Thyroid gland (tissue), 4 donors: ENCODE data around the gene GRIP1. TPM values are rescaled to one million over a fixed set of nuclear protein-coding genes. Genes with fewer than 3 reads are reported as not detected.

ENCODE experiments used
- DNase-seq, 2 donors: peaks; one replicate each; pipeline ENCODE4 v3.0.0-alpha.2; 2019
- H3K27ac ChIP-seq, 3 donors: fragments of 200-600 bp; sonication (generic); 1 replicate in 2 of 3; 2 replicates in 1 of 3; pipeline ENCODE4 v1.5.1; 2016 to 2019; ENCODE audit warnings: mild to moderate bottlenecking in 1 of 3, moderate library complexity in 1 of 3
- H3K27me3 ChIP-seq: fragments of 200-600 bp; sonication (generic); one replicate; pipeline ENCODE4 v1.5.1; 2019
- H3K36me3 ChIP-seq, 2 donors: fragments of 200-600 bp; sonication (generic); one replicate each; pipeline ENCODE4 v1.5.1; 2016 to 2019
- H3K4me1 ChIP-seq, 2 donors: fragments of 200-600 bp; sonication (generic); one replicate each; pipeline ENCODE4 v1.5.1; 2017 to 2019
- H3K4me3 ChIP-seq, 3 donors: fragments of 200-600 bp; sonication (generic); replicated peaks in 1 of 3; 1 replicate in 2 of 3; 2 replicates in 1 of 3; pipeline ENCODE4 v1.5.1; 2016; ENCODE audit warnings: mild to moderate bottlenecking in 1 of 3
- H3K9me3 ChIP-seq: fragments of 200-600 bp; sonication (generic); one replicate; pipeline ENCODE4 v1.5.1; 2017
- CTCF ChIP-seq, 6 experiments: fragments of 200-600 bp in 3 of 6; fragments of 450-650 bp in 3 of 6; sonication (generic) in 3 of 6; IDR thresholded peaks; one replicate each; pipeline ENCODE4 v1.5.1; 2016 to 2019; ENCODE audit warnings: antibody characterized with exemption in 6 of 6, mild to moderate bottlenecking in 2 of 6, inconsistent platforms in 1 of 6, moderate library complexity in 1 of 6
- POLR2A ChIP-seq, 2 donors: fragments of 450-650 bp; IDR thresholded peaks; one replicate each; pipeline ENCODE4 v1.6.1; 2017; ENCODE audit warnings: antibody characterized with exemption in 2 of 2, mild to moderate bottlenecking in 2 of 2, moderate library complexity in 1 of 2
- WGBS, 2 donors: methylation state at CpG; one replicate each; pipeline ENCODE4 v1.1.5; 2017; 5-methylcytosine and 5-hydroxymethylcytosine counted together
- intact Hi-C: fragments of 100-400 bp; cut with DNase I; formaldehyde crosslinking; loops from one replicate; pipeline ENCODE4 v1.15.1; 2023
- total RNA-seq, 4 donors: library from RNA; depleted of rRNA; stranded (reverse); fragments of >200 nt; gene quantifications; one replicate each; pipeline ENCODE4 v1.2.3, GENCODE V29; 2016

Gene GRIP1
- total RNA-seq, 4 donors from 2014 or later, result 9.9 to 21.1 (median 15.6) TPM

GRCh38 chr12:66533767-66534166, 145.1 kb downstream of the GRIP1 start:
- no peak for TF ChIP-seq CTCF (IDR thresholded peaks at IDR 0.05)
- no peak for TF ChIP-seq POLR2A (IDR thresholded peaks at IDR 0.05)
- Histone ChIP-seq H3K27me3 (no peaks in the 10 kb centered on the region), H3K4me1 (no peaks in the 10 kb centered on the region), H3K9me3 (no peaks in the 10 kb centered on the region), H3K4me3 (no peak overlapping the region), H3K36me3 (no peaks in the 10 kb centered on the region), H3K27ac (no peak overlapping the region)
- intact Hi-C loops, result no loop called here
- 94 to 97% methylated on average over 2 of the region's 2 CpGs for WGBS, 2 donors
- no peak for DNase-seq

- Histone ChIP-seq H3K36me3 (no peaks in the 10 kb centered on the region), H3K27ac (no peak overlapping the region), H3K27me3 (no peaks in the 10 kb centered on the region), H3K4me3 (no peak overlapping the region), H3K4me1 (no peaks in the 10 kb centered on the region), H3K9me3 (no peaks in the 10 kb centered on the region)
- no peak for DNase-seq
- TF ChIP-seq CTCF (IDR thresholded peaks at IDR 0.05) (no peak), POLR2A (IDR thresholded peaks at IDR 0.05) (no peak)
- 95 to 96% methylated on average over 2 of the region's 2 CpGs for WGBS, 2 donors
- intact Hi-C loops, result no loop called here
Measured at GRCh38 chr12:66531766-66532165, 147.1 kb downstream of the GRIP1 start.

GRCh38 chr12:66529934-66530333, 148.9 kb downstream of the GRIP1 start:
- Histone ChIP-seq H3K9me3 (no peaks in the 10 kb centered on the region), H3K27me3 (no peaks in the 10 kb centered on the region), H3K4me3 (no peak overlapping the region), H3K4me1 (no peaks in the 10 kb centered on the region), H3K36me3 (no peaks in the 10 kb centered on the region), H3K27ac (no peak overlapping the region)
- 72 to 75% methylated on average over 1 of the region's 1 CpG for WGBS, 2 donors
- no peak for DNase-seq
- no peak for TF ChIP-seq POLR2A (IDR thresholded peaks at IDR 0.05)
- intact Hi-C loops, result no loop called here

GRCh38 chr12:66516561-66516960, 162.3 kb downstream of the GRIP1 start:
- no peak overlapping the region for H3K27ac ChIP-seq
- H3K9me3 ChIP-seq, result no peaks in the 10 kb centered on the region
- no peaks in the 10 kb centered on the region for H3K4me1 ChIP-seq
- no peak overlapping the region for H3K4me3 ChIP-seq
- no peaks in the 10 kb centered on the region for H3K27me3 ChIP-seq
- WGBS, 2 donors, result 80 to 88% methylated on average over 4 of the region's 4 CpGs
- no peak for DNase-seq
- H3K36me3 ChIP-seq, result no peaks in the 10 kb centered on the region
- intact Hi-C loops, result no loop called here
- TF ChIP-seq CTCF (IDR thresholded peaks at IDR 0.05), result no peak
- no peak for TF ChIP-seq POLR2A (IDR thresholded peaks at IDR 0.05)

- 68 to 83% methylated on average over 2 of the region's 2 CpGs for WGBS, 2 donors
- no peak for DNase-seq
- Histone ChIP-seq H3K36me3 (no peaks in the 10 kb centered on the region), H3K9me3 (no peaks in the 10 kb centered on the region), H3K27me3 (no peaks in the 10 kb centered on the region), H3K27ac (no peak overlapping the region), H3K4me3 (no peak overlapping the region), H3K4me1 (no peaks in the 10 kb centered on the region)
- intact Hi-C loops, result no loop called here
- TF ChIP-seq POLR2A (IDR thresholded peaks at IDR 0.05) (no peak), CTCF (IDR thresholded peaks at IDR 0.05) (no peak)
Measured at GRCh38 chr12:66516133-66516532, 162.7 kb downstream of the GRIP1 start.

- Histone ChIP-seq H3K27ac (no peak overlapping the region), H3K9me3 (no peaks in the 10 kb centered on the region), H3K4me3 (no peak overlapping the region), H3K27me3 (no peaks in the 10 kb centered on the region), H3K36me3 (no peaks in the 10 kb centered on the region), H3K4me1 (no peaks in the 10 kb centered on the region)
- TF ChIP-seq CTCF (IDR thresholded peaks at IDR 0.05) (no peak), POLR2A (IDR thresholded peaks at IDR 0.05) (no peak)
- no peak for DNase-seq
- 69 to 78% methylated on average over 2 of the region's 2 CpGs for WGBS, 2 donors
- intact Hi-C loops, result no loop called here
Measured at GRCh38 chr12:66514581-66514980, 164.3 kb downstream of the GRIP1 start.
